ENCODE data around the gene PPP5C.

Gene PPP5C

GRCh38 chr19:46303691-46304397 is 43.0 kb upstream of the PPP5C start:
- H3K27ac ChIP-seq, result peak overlapping the region; percentile 64

GRCh38 chr19:46306501-46306900 is 40.4 kb upstream of the PPP5C start:
- TF ChIP-seq CTCF (IDR thresholded peaks at IDR 0.05), result no peak
- no peak for TF ChIP-seq ZFX (IDR thresholded peaks at IDR 0.05; ENCODE audit: borderline replicate concordance)
- no peak overlapping the region for H3K27ac ChIP-seq

More at GRCh38 chr19:46303691-46304397, 43.0 kb upstream of the PPP5C start:
- TF ChIP-seq ZFX (IDR thresholded peaks at IDR 0.05; ENCODE audit: borderline replicate concordance), result no peak
- no peak for TF ChIP-seq CTCF (IDR thresholded peaks at IDR 0.05)

- TF ChIP-seq ZFX (IDR thresholded peaks at IDR 0.05; ENCODE audit: borderline replicate concordance), result no peak
- H3K27ac ChIP-seq, result no peak overlapping the region
These were observed 38.4 kb upstream of the PPP5C start for GRCh38 chr19:46308510-46308909.

- TF ChIP-seq ZFX (IDR thresholded peaks at IDR 0.05; ENCODE audit: borderline replicate concordance) (no peak), CTCF (IDR thresholded peaks at IDR 0.05) (no peak)
- H3K27ac ChIP-seq, result no peak overlapping the region
These were observed 37.8 kb upstream of the PPP5C start for GRCh38 chr19:46309056-46309455.

- H3K27ac ChIP-seq, result no peak overlapping the region
- TF ChIP-seq CTCF (IDR thresholded peaks at IDR 0.05) (no peak), ZFX (IDR thresholded peaks at IDR 0.05; ENCODE audit: borderline replicate concordance) (no peak)
These were observed 35.4 kb upstream of the PPP5C start for GRCh38 chr19:46311444-46311843.

GRCh38 chr19:46313540-46314469 is 33.1 kb upstream of the PPP5C start:
- H3K27ac ChIP-seq, result peak overlapping the region; percentile 91

DNA sequence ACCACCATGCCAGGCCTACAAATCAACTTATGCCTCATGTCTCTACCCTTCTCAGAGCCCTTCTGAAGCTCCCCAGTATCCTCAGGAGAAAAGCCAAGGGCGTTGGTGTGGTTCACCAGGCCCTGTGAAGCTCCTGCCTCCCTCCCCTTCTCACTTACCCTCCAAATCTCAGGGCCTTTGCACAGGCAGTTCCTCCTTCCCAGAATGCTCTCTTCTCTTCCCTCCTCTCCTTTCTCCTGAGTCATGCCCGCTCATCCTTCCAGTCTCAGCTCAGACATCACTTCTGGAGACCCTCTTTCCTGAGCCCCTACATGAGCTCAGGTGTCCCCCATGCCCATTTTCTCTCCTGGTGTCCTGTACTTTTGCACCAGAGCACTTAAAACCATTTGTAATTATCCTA is 29.5 kb upstream of the PPP5C start:
- H3K27ac ChIP-seq, result peak overlapping the region; percentile 31; the same call in 1 of the 2 replicates
- TF ChIP-seq ZFX (IDR thresholded peaks at IDR 0.05; ENCODE audit: borderline replicate concordance) (no peak), CTCF (IDR thresholded peaks at IDR 0.05) (no peak)

DNA sequence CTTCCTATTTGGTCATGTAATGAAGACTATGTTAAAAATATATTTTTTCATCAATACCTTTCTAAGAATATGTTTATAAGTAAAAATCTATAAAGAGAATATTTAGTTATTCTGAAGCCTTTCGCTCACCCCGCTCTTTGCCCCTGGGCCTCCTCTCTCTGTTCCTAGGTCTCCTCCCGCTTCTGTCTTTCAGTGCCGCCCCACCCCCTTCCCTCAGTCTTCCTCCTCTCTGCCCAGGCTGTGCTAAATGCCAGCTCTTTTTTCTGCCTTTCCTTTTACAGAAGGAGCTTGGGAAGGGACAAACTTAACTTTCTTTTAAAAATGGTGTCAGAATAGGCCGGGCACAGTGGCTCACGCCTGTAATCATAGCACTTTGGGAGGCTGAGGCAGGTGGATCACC is 27.3 kb upstream of the PPP5C start:
- H3K27ac ChIP-seq, result 0 out of 2 replicates have a peak overlapping the region, but pooled peaks have one; percentile 10
- TF ChIP-seq ZFX (IDR thresholded peaks at IDR 0.05; ENCODE audit: borderline replicate concordance) (no peak), CTCF (IDR thresholded peaks at IDR 0.05) (no peak)
